C4-2B (cell line): ENCODE results near the gene BCR.

Source experiments
- H3K27ac ChIP-seq: fragments of 450-650 bp; 2 replicates; pipeline ENCODE4 v1.5.1; 2017
- ZFX ChIP-seq: fragments of 450-650 bp; IDR thresholded peaks from 2 replicates; pipeline ENCODE4 v1.6.1; 2017
- TF ChIP-seq, protein P1 (sequence below): fragments of 450-650 bp; conservative IDR thresholded peaks from 2 replicates; pipeline ENCODE4 v1.5.1; 2017; ENCODE audit warnings: mild to moderate bottlenecking

Gene BCR

GRCh38 chr22:23353696-23354095, 173.4 kb downstream of the BCR start:
- H3K27ac ChIP-seq = no peak overlapping the region
- no peak for TF ChIP-seq ZFX
- TF ChIP-seq, protein P1, sequence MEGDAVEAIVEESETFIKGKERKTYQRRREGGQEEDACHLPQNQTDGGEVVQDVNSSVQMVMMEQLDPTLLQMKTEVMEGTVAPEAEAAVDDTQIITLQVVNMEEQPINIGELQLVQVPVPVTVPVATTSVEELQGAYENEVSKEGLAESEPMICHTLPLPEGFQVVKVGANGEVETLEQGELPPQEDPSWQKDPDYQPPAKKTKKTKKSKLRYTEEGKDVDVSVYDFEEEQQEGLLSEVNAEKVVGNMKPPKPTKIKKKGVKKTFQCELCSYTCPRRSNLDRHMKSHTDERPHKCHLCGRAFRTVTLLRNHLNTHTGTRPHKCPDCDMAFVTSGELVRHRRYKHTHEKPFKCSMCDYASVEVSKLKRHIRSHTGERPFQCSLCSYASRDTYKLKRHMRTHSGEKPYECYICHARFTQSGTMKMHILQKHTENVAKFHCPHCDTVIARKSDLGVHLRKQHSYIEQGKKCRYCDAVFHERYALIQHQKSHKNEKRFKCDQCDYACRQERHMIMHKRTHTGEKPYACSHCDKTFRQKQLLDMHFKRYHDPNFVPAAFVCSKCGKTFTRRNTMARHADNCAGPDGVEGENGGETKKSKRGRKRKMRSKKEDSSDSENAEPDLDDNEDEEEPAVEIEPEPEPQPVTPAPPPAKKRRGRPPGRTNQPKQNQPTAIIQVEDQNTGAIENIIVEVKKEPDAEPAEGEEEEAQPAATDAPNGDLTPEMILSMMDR = no peak

- TF ChIP-seq, protein P1 = no peak
- no peak for TF ChIP-seq ZFX
- no peak overlapping the region for H3K27ac ChIP-seq
Observed at GRCh38 chr22:23356094-23356493, 175.8 kb downstream of the BCR start.

DNA sequence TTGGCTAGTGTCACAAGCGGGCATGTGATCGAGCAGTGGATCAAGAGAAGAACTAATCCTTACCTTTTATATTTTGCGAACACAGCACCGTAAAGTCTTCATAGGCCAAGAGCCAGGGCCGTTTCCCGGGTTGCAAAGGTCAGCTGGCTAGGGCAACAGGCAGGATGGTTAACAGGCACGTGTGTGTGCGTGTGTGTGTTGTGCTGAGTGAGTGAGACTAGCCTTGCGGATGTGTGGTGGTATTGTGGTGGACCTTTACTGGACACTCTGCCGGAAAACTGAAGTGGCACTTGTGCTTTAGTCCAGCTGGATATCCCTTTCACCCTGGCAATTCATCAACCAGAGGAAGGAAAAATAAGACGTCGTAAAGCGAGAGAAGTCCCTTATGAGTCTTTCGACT, 176.7 kb downstream of the BCR start:
- TF ChIP-seq, protein P1 = no peak
- no peak for TF ChIP-seq ZFX
- 0 out of 2 replicates have a peak overlapping the region, but pooled peaks have one; percentile 10 for H3K27ac ChIP-seq

DNA sequence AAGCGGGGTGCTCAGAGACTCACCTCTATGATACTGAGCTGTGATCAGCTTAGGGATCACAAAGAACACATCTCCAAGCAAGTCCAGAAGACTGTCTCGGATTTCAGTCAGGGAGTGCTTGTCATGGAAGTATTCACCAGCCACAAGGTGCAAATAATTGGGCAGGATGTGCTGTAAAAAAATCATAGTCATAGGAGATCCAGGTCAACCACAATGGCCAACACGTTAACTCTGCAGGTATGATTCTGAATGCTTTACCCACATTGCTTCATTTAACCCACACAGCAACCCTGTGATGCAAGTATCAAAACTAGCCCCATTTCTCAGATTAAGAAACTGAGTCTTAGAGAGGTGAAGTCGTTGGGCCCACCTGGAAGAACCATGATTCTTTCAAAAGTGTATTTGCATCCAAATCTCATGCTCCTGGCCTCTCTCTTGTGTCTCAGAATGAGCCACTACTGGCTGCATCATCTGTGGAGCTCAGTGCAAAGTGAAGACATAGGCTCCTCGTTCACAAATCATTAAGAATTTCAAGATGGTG, 179.3 kb downstream of the BCR start:
- H3K27ac ChIP-seq = no peak overlapping the region
- TF ChIP-seq ZFX = no peak
- TF ChIP-seq, protein P1 = no peak

- H3K27ac ChIP-seq = no peak overlapping the region
- no peak for TF ChIP-seq ZFX
- TF ChIP-seq, protein P1 = no peak
Observed at GRCh38 chr22:23361676-23362075, 181.4 kb downstream of the BCR start.

- no peak for TF ChIP-seq ZFX
- TF ChIP-seq, protein P1 = no peak
- no peak overlapping the region for H3K27ac ChIP-seq
Observed at GRCh38 chr22:23363683-23364082, 183.4 kb downstream of the BCR start.

GRCh38 chr22:23364389-23364788, 184.1 kb downstream of the BCR start:
- TF ChIP-seq, protein P1 = no peak
- no peak for TF ChIP-seq ZFX

More at GRCh38 chr22:23364389-23364788, 184.1 kb downstream of the BCR start:
- H3K27ac ChIP-seq = no peak overlapping the region
